H1 (cell line): ENCODE data around the gene TTR. TPM values are rescaled to one million over a fixed set of nuclear protein-coding genes. Genes with fewer than 3 reads are reported as not detected.
A peak's percentile ranks its signal among the peaks of the same experiment; 100 is the strongest.

Source experiments
- CTCF ChIA-PET: fragments of 300-600 bp; sonication (Branson Sonifier 250); formaldehyde crosslinking; loops from one replicate; lab custom pipeline; 2021; ENCODE audit not compliant: partially characterized antibody; lab: Charles Lee
- POLR2A ChIA-PET: fragments of 300-600 bp; sonication (Branson Sonifier 250); formaldehyde crosslinking; loops from one replicate; lab custom pipeline; 2021; ENCODE audit warnings: inconsistent platforms; ENCODE audit not compliant: partially characterized antibody; lab: Charles Lee
- DNase-seq, 2 experiments: peaks; one replicate each; pipeline versions ENCODE4 v3.0.0 to v3.0.0-alpha.2; 2010 to 2022; ENCODE audit warnings: low spot score in 2 of 2, low read depth in 1 of 2, mixed read lengths in 1 of 2
- FAIRE-seq: peaks from 2 replicates; lab custom pipeline; 2011; peaks lifted over from hg19 to GRCh38; lab: Jason Lieb, UNC
- H2AFZ ChIP-seq: 2 replicates; pipeline ENCODE4 v1.8.1; 2012; ENCODE audit warnings: low read length, inconsistent platforms
- H2AK5ac ChIP-seq: 2 replicates; pipeline ENCODE4 v1.6.1; 2013; ENCODE audit warnings: low read depth, low read length
- H2BK120ac ChIP-seq: replicated peaks from 2 replicates; pipeline ENCODE3; 2013; ENCODE audit warnings: low read depth, low read length, inconsistent platforms
- H2BK12ac ChIP-seq: 2 replicates; pipeline ENCODE4 v1.6.1; 2013; ENCODE audit warnings: low read depth, low read length
- H2BK15ac ChIP-seq: 2 replicates; pipeline ENCODE4 v1.6.1; 2013; ENCODE audit warnings: low read length
- H2BK20ac ChIP-seq: 2 replicates; pipeline ENCODE4 v1.6.1; 2013; ENCODE audit warnings: low read length
- H2BK5ac ChIP-seq: 2 replicates; pipeline ENCODE4 v1.6.1; 2013; ENCODE audit warnings: low read depth, low read length
- H3K14ac ChIP-seq: 2 replicates; pipeline ENCODE4 v1.6.1; 2013; ENCODE audit warnings: inconsistent platforms; ENCODE audit not compliant: insufficient read length
- H3K18ac ChIP-seq: 2 replicates; pipeline ENCODE4 v1.6.1; 2013; ENCODE audit warnings: low read length; ENCODE audit errors: extremely low read depth
- H3K23ac ChIP-seq: 2 replicates; pipeline ENCODE4 v1.6.1; 2013; ENCODE audit warnings: inconsistent platforms; ENCODE audit not compliant: insufficient read length
- H3K23me2 ChIP-seq: 2 replicates; pipeline ENCODE4 v1.6.1; 2013; ENCODE audit warnings: low read depth, low read length
- H3K27ac ChIP-seq: 2 replicates; pipeline ENCODE4 v1.6.1; 2011; ENCODE audit warnings: low read depth, low read length, inconsistent platforms
- H3K27me3 ChIP-seq, 4 experiments: replicated peaks in 1 of 4; 1 replicate in 1 of 4; 2 replicates in 3 of 4; pipeline versions ENCODE4 v1.6.1 to v1.8.1; 2011 to 2013; ENCODE audit warnings: low read length in 3 of 4, mild to moderate bottlenecking in 3 of 4, inconsistent platforms in 2 of 4, mixed read lengths in 2 of 4, moderate library complexity in 1 of 4; ENCODE audit not compliant: control insufficient read depth in 3 of 4, insufficient read depth in 3 of 4; ENCODE audit errors: extremely low read depth in 1 of 4
- H3K36me3 ChIP-seq, 4 experiments: 2 replicates each; pipeline versions ENCODE4 v1.6.1 to v1.8.1; 2011 to 2013; ENCODE audit warnings: mild to moderate bottlenecking in 4 of 4, low read length in 3 of 4, moderate library complexity in 2 of 4, control low read depth in 1 of 4, inconsistent platforms in 1 of 4; ENCODE audit not compliant: insufficient read depth in 4 of 4, control insufficient read depth in 2 of 4
- H3K4ac ChIP-seq: replicated peaks from 2 replicates; pipeline ENCODE3; 2013; ENCODE audit warnings: low read length, low read depth, mixed read lengths, inconsistent platforms; ENCODE audit not compliant: insufficient read length
- H3K4me1 ChIP-seq, 4 experiments: replicated peaks in 1 of 4; 1 replicate in 1 of 4; 2 replicates in 3 of 4; pipeline versions ENCODE4 v1.6.1 to v1.8.1; 2011 to 2013; ENCODE audit warnings: low read length in 3 of 4, inconsistent platforms in 2 of 4, mixed read lengths in 1 of 4; ENCODE audit not compliant: insufficient read depth in 4 of 4, control insufficient read depth in 3 of 4
- H3K4me2 ChIP-seq, 2 experiments: 2 replicates each; pipeline versions ENCODE4 v1.6.1 to v1.8.1; 2011 to 2013; ENCODE audit warnings: low read depth in 2 of 2, low read length in 2 of 2, control low read depth in 1 of 2, inconsistent platforms in 1 of 2, mild to moderate bottlenecking in 1 of 2; ENCODE audit not compliant: insufficient read depth in 1 of 2
- H3K4me3 ChIP-seq, 4 experiments: fragments of 200-600, 300-600 bp in 1 of 4; sonication (generic), shearing (Covaris generic), sonication (Bioruptor Twin) in 1 of 4; 2 replicates each; pipeline versions ENCODE4 v1.5.1 to v1.8.1; 2011 to 2016; ENCODE audit warnings: low read length in 4 of 4, low read depth in 3 of 4, control low read depth in 2 of 4, inconsistent platforms in 2 of 4, mild to moderate bottlenecking in 2 of 4, mixed read lengths in 1 of 4, moderate library complexity in 1 of 4; ENCODE audit not compliant: insufficient read depth in 2 of 4; ENCODE audit errors: extremely low read depth in 1 of 4
- H3K56ac ChIP-seq: replicated peaks from 2 replicates; pipeline ENCODE3; 2013; ENCODE audit warnings: low read depth, mild to moderate bottlenecking, mixed read lengths, low read length, inconsistent platforms; ENCODE audit not compliant: insufficient read length
- H3K79me1 ChIP-seq: 2 replicates; pipeline ENCODE4 v1.6.1; 2013; ENCODE audit warnings: low read depth, low read length, control low read depth
- H3K79me2 ChIP-seq, 2 experiments: 2 replicates each; pipeline versions ENCODE4 v1.6.1 to v1.8.1; 2012 to 2013; ENCODE audit warnings: low read length in 2 of 2, mild to moderate bottlenecking in 2 of 2, inconsistent platforms in 1 of 2; ENCODE audit not compliant: insufficient read depth in 2 of 2, control insufficient read depth in 1 of 2
- H3K9ac ChIP-seq, 4 experiments: replicated peaks in 1 of 4; 1 replicate in 1 of 4; 2 replicates in 3 of 4; pipeline versions ENCODE4 v1.6.1 to v1.8.1; 2011 to 2013; ENCODE audit warnings: low read depth in 3 of 4, low read length in 3 of 4, control low read depth in 2 of 4, mild to moderate bottlenecking in 2 of 4, moderate library complexity in 2 of 4, inconsistent platforms in 1 of 4; ENCODE audit errors: extremely low read depth in 1 of 4
- H3K9me3 ChIP-seq, 2 experiments: 2 replicates each; pipeline versions ENCODE4 v1.6.1 to v1.8.1; 2012 to 2013; ENCODE audit warnings: mild to moderate bottlenecking in 2 of 2, moderate library complexity in 2 of 2, control low read depth in 1 of 2, inconsistent platforms in 1 of 2, low read depth in 1 of 2, low read length in 1 of 2, mixed read lengths in 1 of 2; ENCODE audit not compliant: insufficient read depth in 2 of 2
- H4K20me1 ChIP-seq, 2 experiments: replicated peaks in 1 of 2; 2 replicates each; pipeline versions ENCODE3 to v1.8.1; 2011 to 2013; ENCODE audit warnings: inconsistent platforms in 2 of 2, low read length in 2 of 2, mild to moderate bottlenecking in 1 of 2; ENCODE audit not compliant: insufficient read depth in 2 of 2, control insufficient read depth in 1 of 2
- H4K5ac ChIP-seq: 2 replicates; pipeline ENCODE4 v1.6.1; 2013; ENCODE audit warnings: low read length, low read depth, mixed read lengths, inconsistent platforms; ENCODE audit not compliant: insufficient read length
- H4K8ac ChIP-seq: 2 replicates; pipeline ENCODE4 v1.8.0; 2013; ENCODE audit warnings: mild to moderate bottlenecking, moderate library complexity, low read length, inconsistent platforms; ENCODE audit not compliant: insufficient read depth; ENCODE audit errors: extremely low read depth
- H4K91ac ChIP-seq: replicated peaks from 2 replicates; pipeline ENCODE3; 2013; ENCODE audit warnings: low read length, mixed read lengths, inconsistent platforms; ENCODE audit not compliant: insufficient read length
- BRCA1 ChIP-seq: IDR thresholded peaks from 2 replicates; pipeline ENCODE4 v1.6.1; 2012; ENCODE audit warnings: low read depth, low read length, improper control_type of control experiment
- CBX8 ChIP-seq: fragments of 300-800, 300-1000 bp; sonication (generic); IDR thresholded peaks from 2 replicates; pipeline ENCODE4 v1.7.1; 2016; ENCODE audit warnings: low read depth, low read length, borderline replicate concordance
- CHD2 ChIP-seq: IDR thresholded peaks from 2 replicates; pipeline ENCODE4 v1.6.1; 2012; ENCODE audit warnings: low read length, improper control_type of control experiment
- HDAC2 ChIP-seq, 2 experiments: fragments of 300-600 bp in 1 of 2; sonication (generic) in 1 of 2; IDR thresholded peaks; 2 replicates each; pipeline ENCODE4 v1.6.1; 2011 to 2012; ENCODE audit warnings: low read depth in 2 of 2, low read length in 2 of 2, mild to moderate bottlenecking in 2 of 2, moderate library complexity in 2 of 2, borderline replicate concordance in 1 of 2, inconsistent platforms in 1 of 2
- MAX ChIP-seq: IDR thresholded peaks from 2 replicates; pipeline ENCODE4 v1.6.1; 2012; ENCODE audit warnings: inconsistent platforms
- POLR2A ChIP-seq, 2 experiments: IDR thresholded peaks; 1 replicate in 1 of 2; 2 replicates in 1 of 2; pipeline ENCODE4 v1.6.1; 2011; ENCODE audit warnings: low read depth in 2 of 2, low read length in 2 of 2, mild to moderate bottlenecking in 2 of 2; ENCODE audit errors: control extremely low read depth in 1 of 2
- POLR2AphosphoS5 ChIP-seq: IDR thresholded peaks from 2 replicates; pipeline ENCODE4 v1.6.1; 2011; ENCODE audit warnings: low read depth, low read length
- POU5F1 ChIP-seq: IDR thresholded peaks from 2 replicates; pipeline ENCODE4 v1.6.1; 2011; ENCODE audit warnings: low read depth, mild to moderate bottlenecking, low read length, moderate library complexity
- SP4 ChIP-seq: IDR thresholded peaks from 2 replicates; pipeline ENCODE4 v1.6.1; 2012; ENCODE audit warnings: low read length, inconsistent platforms
- SUZ12 ChIP-seq: fragments of 200-600 bp; sonication (generic); IDR thresholded peaks from 2 replicates; pipeline ENCODE4 v1.6.1; 2012; ENCODE audit warnings: mild to moderate bottlenecking, inconsistent platforms, low read length, moderate library complexity, mixed read lengths
- ZNF274 ChIP-seq: IDR thresholded peaks from 2 replicates; pipeline ENCODE4 v1.7.0; 2012; ENCODE audit warnings: low read length, borderline replicate concordance; ENCODE audit errors: extremely low read depth
- whole genome bisulfite sequencing, 2 experiments: shearing (Covaris generic) in 1 of 2; methylation state at CpG; one replicate each; pipeline versions ENCODE4 v1.1.6 to v1.1.7; 2013 to 2015; ENCODE audit warnings: low lambda C conversion rate in 2 of 2, mixed read lengths in 2 of 2, inconsistent platforms in 1 of 2, low coverage in 1 of 2, missing lambda C conversion rate in 1 of 2; ENCODE audit not compliant: insufficient replicate concordance in 2 of 2, insufficient coverage in 1 of 2, insufficient read length in 1 of 2; ENCODE audit errors: extremely low coverage in 1 of 2, missing lambda C conversion rate in 1 of 2; 5-methylcytosine and 5-hydroxymethylcytosine counted together
- polyA plus RNA-seq, 7 experiments: library from polyadenylated mRNA; depleted of rRNA in 3 of 7; stranded (reverse) in 5 of 7; unstranded in 2 of 7; fragments of >200 nt in 5 of 7; fragments of 200-250 nt in 2 of 7; gene quantifications; 1 replicate in 5 of 7; 2 replicates in 1 of 7; 4 replicates in 1 of 7; pipeline versions ENCODE4 v1.2.1 to v1.2.3, GENCODE V29; 2011 to 2013; ENCODE audit warnings: missing spikeins in 2 of 7, mixed read lengths in 2 of 7
- total RNA-seq: library from RNA; stranded (reverse); fragmentation: NEBNext Ultra II Directional; extraction: Animal tissue kit (Norgen Biotek cat#: 25700); gene quantifications from 2 replicates; pipeline ENCODE4 v1.2.1, GENCODE V29; 2021

The TTR gene
- total and polyA plus RNA-seq, 2 of the 8 experiments (the other 6 are each of a cell fraction or from before 2014, with no cell fraction given) = not detected

GRCh38 chr18:31587529-31587928 lies 4.1 kb upstream of the TTR start:
- CTCF ChIA-PET = interaction anchor here (0.6 to 2.5 kb wide), 7 partner anchors 9 to 507 kb away, joined by 3 to 7 read pairs (median 6); no protein-coding TSS in a partner anchor
- no peak for TF ChIP-seq CBX8
- no peak for TF ChIP-seq POU5F1
- TF ChIP-seq SP4 = no peak
- no peak for TF ChIP-seq CHD2
- TF ChIP-seq MAX = no peak
- no peak for TF ChIP-seq ZNF274
- no peak for TF ChIP-seq SUZ12
- no peak for TF ChIP-seq HDAC2 (IDR thresholded peaks at IDR 0.05; ENCODE audit: borderline replicate concordance in 1 of 2, low read depth in 2 of 2, low read length in 2 of 2)
- no peak for TF ChIP-seq BRCA1
- TF ChIP-seq POLR2A (IDR thresholded peaks at IDR 0.05; ENCODE audit: control extremely low read depth in 1 of 2, low read depth in 2 of 2, low read length in 2 of 2) = no peak
- TF ChIP-seq POLR2AphosphoS5 = no peak

More at GRCh38 chr18:31587529-31587928, 4.1 kb upstream of the TTR start:
- peaks cover 0 to 1% (median 0%) of the 10 kb centered on the region in 4 experiments; a peak in 1 of 7 replicates for H3K27me3 ChIP-seq
- no peak overlapping the region for H4K8ac ChIP-seq
- no peak overlapping the region for H2BK15ac ChIP-seq
- POLR2A ChIA-PET = interaction anchor here (1.1 kb wide), 1 partner anchor 10 kb away, joined by 3 read pairs; no protein-coding TSS in a partner anchor
- H2AFZ ChIP-seq = peak overlapping the region; percentile 49; the same call in 1 of the 2 replicates
- no peak overlapping the region for H3K27ac ChIP-seq
- no peak overlapping the region for H3K4me3 ChIP-seq
- H4K20me1 ChIP-seq = no peaks in the 10 kb centered on the region
- no peak overlapping the region for H3K9ac ChIP-seq
- no peak overlapping the region for H2BK5ac ChIP-seq
- H2BK20ac ChIP-seq = no peak overlapping the region
- no peaks in the 10 kb centered on the region for H3K79me1 ChIP-seq
- no peak overlapping the region for H3K4me2 ChIP-seq
- H2BK120ac ChIP-seq = no peak overlapping the region
- H3K4me1 ChIP-seq = no peaks in the 10 kb centered on the region
- FAIRE-seq (no peak), DNase-seq (no peak)
- no peak overlapping the region for H3K4ac ChIP-seq
- H3K23ac ChIP-seq = no peak overlapping the region
- H3K79me2 ChIP-seq = no peaks in the 10 kb centered on the region
- no peak overlapping the region for H4K5ac ChIP-seq
- H3K18ac ChIP-seq = no peak overlapping the region
- 88% methylated on average over 4 of the region's 4 CpGs; no CpG with 5 or more reads in 1 of the 2 experiments for WGBS, 2 experiments
- no peak overlapping the region for H4K91ac ChIP-seq
- H3K36me3 ChIP-seq = no peaks in the 10 kb centered on the region
- H3K14ac ChIP-seq = no peak overlapping the region
- no peaks in the 10 kb centered on the region for H3K9me3 ChIP-seq
- H2AK5ac ChIP-seq = no peak overlapping the region
- no peak overlapping the region for H3K56ac ChIP-seq
- no peaks in the 10 kb centered on the region for H3K23me2 ChIP-seq
- H2BK12ac ChIP-seq = no peak overlapping the region
